Measurements from ENCODE around the gene SBF1. TPM values are rescaled to one million over a fixed set of nuclear protein-coding genes. Genes with fewer than 3 reads are reported as not detected.
"Not testable (repeated sequence)": the region's sequence is repeated elsewhere in the genome, so short reads cannot be mapped to it uniquely, and the experiment has no call there.

The SBF1 gene
- total RNA-seq, 1 experiment from 2014 or later: 48.5 TPM

- Histone ChIP-seq H3K4me2 (ENCODE audit: low read length) (no peak overlapping the region), H3K36me3 (ENCODE audit: low read depth, low read length) (peaks cover 5% of the 10 kb centered on the region; the same call in 1 of the 2 replicates), H3K9me2 (replicated peaks; ENCODE audit: low read length) (no peaks in the 10 kb centered on the region), H4K20me1 (ENCODE audit: low read length) (no peaks in the 10 kb centered on the region), H3K27me3 (ENCODE audit: low read length) (no peaks in the 10 kb centered on the region), H3K9ac (ENCODE audit: low read length) (no peak overlapping the region), H3K27ac (ENCODE audit: low read length) (no peak overlapping the region), H3K4me1 (ENCODE audit: insufficient read depth, low read length) (no peaks in the 10 kb centered on the region), H3F3A (ENCODE audit: low read length, unreplicated experiment) (no peaks in the 10 kb centered on the region), H3K9me3 (ENCODE audit: low read length) (no peaks in the 10 kb centered on the region), H2AFZ (ENCODE audit: low read length) (no peak overlapping the region), H3K4me3 (ENCODE audit: low read length) (no peak overlapping the region), H3K79me2 (ENCODE audit: low read length) (no peaks in the 10 kb centered on the region)
- TF ChIP-seq CTCF (conservative IDR thresholded peaks at IDR 0.05; ENCODE audit: low read depth, low read length) (no peak), EZH2phosphoT487 (IDR thresholded peaks at IDR 0.05; ENCODE audit: borderline replicate concordance, low read length) (no peak), EZH2 (IDR thresholded peaks at IDR 0.05; ENCODE audit: low read length, unreplicated experiment) (no peak)
- DNase-seq (no peak), ATAC-seq (no peak)
- intact Hi-C loops (cut with micrococcal nuclease): no loop called here
- CTCF ChIA-PET: no interaction called here
- BruUV-seq (replicated peaks): no TSS peak
- POLR2A ChIA-PET (ENCODE audit: unreplicated experiment): no interaction called here
These were observed 39.4 kb downstream of the SBF1 start for GRCh38 chr22:50435291-50436014.

DNA sequence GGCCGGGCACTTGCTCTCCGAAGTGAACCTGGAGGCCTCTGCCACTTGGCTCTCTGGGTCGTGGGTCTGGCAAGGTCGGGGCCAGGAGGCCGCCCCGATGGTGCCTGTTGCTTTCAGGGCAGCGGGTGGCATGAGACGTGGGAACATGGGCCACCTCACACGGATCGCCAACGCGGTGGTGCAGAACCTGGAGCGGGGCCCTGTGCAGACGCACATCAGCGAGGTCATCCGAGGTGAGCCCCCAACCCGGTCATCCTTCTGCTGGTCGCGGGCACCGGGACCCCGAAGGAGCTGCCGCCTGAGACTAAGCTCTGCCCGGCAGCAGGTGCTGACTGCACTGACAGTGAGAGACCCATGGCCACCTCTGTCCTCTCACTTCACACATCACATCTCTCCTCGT lies 40.0 kb downstream of the SBF1 start:
- no peak overlapping the region for H3K4me3 ChIP-seq (ENCODE audit: low read length)
- no peak overlapping the region for H3K9ac ChIP-seq (ENCODE audit: low read length)
- no peaks in the 10 kb centered on the region for H3K9me2 ChIP-seq (replicated peaks; ENCODE audit: low read length)
- H3K27me3 ChIP-seq (ENCODE audit: low read length): no peaks in the 10 kb centered on the region
- intact Hi-C loops (cut with micrococcal nuclease): no loop called here
- no peak overlapping the region for H3K4me2 ChIP-seq (ENCODE audit: low read length)
- ChIA-PET POLR2A (ENCODE audit: unreplicated experiment) (no interaction called here), CTCF (no interaction called here)
- no peaks in the 10 kb centered on the region for H3F3A ChIP-seq (ENCODE audit: low read length, unreplicated experiment)
- H3K27ac ChIP-seq (ENCODE audit: low read length): no peak overlapping the region
- ATAC-seq (no peak), DNase-seq (no peak)
- H4K20me1 ChIP-seq (ENCODE audit: low read length): no peaks in the 10 kb centered on the region
- no TSS peak for BruUV-seq (replicated peaks)
- peaks cover 10% of the 10 kb centered on the region; the same call in 1 of the 2 replicates for H3K36me3 ChIP-seq (ENCODE audit: low read depth, low read length)
- no peaks in the 10 kb centered on the region for H3K4me1 ChIP-seq (ENCODE audit: insufficient read depth, low read length)
- no peaks in the 10 kb centered on the region for H3K9me3 ChIP-seq (ENCODE audit: low read length)
- no peaks in the 10 kb centered on the region for H3K79me2 ChIP-seq (ENCODE audit: low read length)
- no peak overlapping the region for H2AFZ ChIP-seq (ENCODE audit: low read length)
- no peak for TF ChIP-seq EZH2 (IDR thresholded peaks at IDR 0.05; ENCODE audit: low read length, unreplicated experiment)
- no peak for TF ChIP-seq CTCF (conservative IDR thresholded peaks at IDR 0.05; ENCODE audit: low read depth, low read length)
- no peak for TF ChIP-seq EZH2phosphoT487 (IDR thresholded peaks at IDR 0.05; ENCODE audit: borderline replicate concordance, low read length)

GRCh38 chr22:50432877-50433510 lies 41.8 kb downstream of the SBF1 start:
- H3K27me3 ChIP-seq (ENCODE audit: low read length); BruUV-seq (replicated peaks); ATAC-seq; H3K4me2 ChIP-seq (ENCODE audit: low read length); H3K9me3 ChIP-seq (ENCODE audit: low read length); POLR2A ChIA-PET (ENCODE audit: unreplicated experiment); H3K4me3 ChIP-seq (ENCODE audit: low read length); H2AFZ ChIP-seq (ENCODE audit: low read length); intact Hi-C loops (cut with micrococcal nuclease); DNase-seq; H3K4me1 ChIP-seq (ENCODE audit: insufficient read depth, low read length); H4K20me1 ChIP-seq (ENCODE audit: low read length); H3K9ac ChIP-seq (ENCODE audit: low read length); CTCF ChIA-PET; H3K27ac ChIP-seq (ENCODE audit: low read length); H3K79me2 ChIP-seq (ENCODE audit: low read length); H3K9me2 ChIP-seq (replicated peaks; ENCODE audit: low read length); H3F3A ChIP-seq (ENCODE audit: low read length, unreplicated experiment): not testable (repeated sequence)
- peaks cover 13% of the 10 kb centered on the region; the same call in 1 of the 2 replicates for H3K36me3 ChIP-seq (ENCODE audit: low read depth, low read length)

Data from PC-3 (cell line).